SH-SY5Y (cell line): ENCODE measurements around the gene GRAMD1B.

ENCODE experiments used
- GATA2 ChIP-seq: IDR thresholded peaks from 2 replicates; pipeline ENCODE4 v1.6.1; 2011; ENCODE audit warnings: mild to moderate bottlenecking, low read depth, low read length
- GATA3 ChIP-seq: IDR thresholded peaks from 2 replicates; pipeline ENCODE4 v1.6.1; 2011; ENCODE audit warnings: low read depth, mild to moderate bottlenecking, low read length, moderate library complexity

Gene GRAMD1B

DNA sequence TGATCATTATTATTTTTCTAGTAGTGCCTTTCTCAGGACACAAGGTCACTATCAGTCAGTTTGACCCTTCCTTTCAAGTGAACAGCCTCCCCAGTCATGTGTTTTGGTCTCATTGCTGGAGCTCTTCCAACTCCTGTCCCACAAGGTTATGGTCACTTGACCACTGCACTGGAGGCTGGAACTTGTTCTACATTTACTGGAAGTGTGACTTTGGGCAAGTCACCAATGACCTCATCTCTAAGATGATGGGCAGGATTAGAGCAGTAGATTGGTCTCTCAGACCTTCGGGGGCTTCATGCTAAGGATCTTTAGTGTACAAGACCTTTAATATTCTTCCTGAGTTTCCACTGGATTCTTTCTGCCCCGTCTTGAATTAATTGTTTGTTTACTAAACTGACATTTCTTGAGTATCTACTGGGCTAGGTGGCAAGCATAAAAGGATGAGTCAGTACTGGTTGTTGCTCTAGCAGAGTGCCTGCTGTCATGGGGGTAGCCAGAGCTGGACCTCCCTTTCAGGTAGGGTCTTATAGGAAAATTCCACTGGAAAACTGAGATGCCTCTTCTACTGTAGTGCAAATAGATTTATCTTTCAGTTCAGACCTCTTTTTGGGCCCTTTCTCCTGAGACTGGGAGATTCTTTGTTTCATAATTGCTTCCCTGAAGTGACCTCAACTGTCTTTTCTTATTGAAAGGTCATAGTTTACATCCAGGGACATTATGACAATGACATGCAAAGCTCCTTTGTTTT, 106.8 kb downstream of the GRAMD1B start:
- TF ChIP-seq GATA2 (no peak), GATA3 (no peak)

- TF ChIP-seq GATA3 (no peak), GATA2 (no peak)
Observed at GRCh38 chr11:123537726-123538125, 107.7 kb downstream of the GRAMD1B start.

DNA sequence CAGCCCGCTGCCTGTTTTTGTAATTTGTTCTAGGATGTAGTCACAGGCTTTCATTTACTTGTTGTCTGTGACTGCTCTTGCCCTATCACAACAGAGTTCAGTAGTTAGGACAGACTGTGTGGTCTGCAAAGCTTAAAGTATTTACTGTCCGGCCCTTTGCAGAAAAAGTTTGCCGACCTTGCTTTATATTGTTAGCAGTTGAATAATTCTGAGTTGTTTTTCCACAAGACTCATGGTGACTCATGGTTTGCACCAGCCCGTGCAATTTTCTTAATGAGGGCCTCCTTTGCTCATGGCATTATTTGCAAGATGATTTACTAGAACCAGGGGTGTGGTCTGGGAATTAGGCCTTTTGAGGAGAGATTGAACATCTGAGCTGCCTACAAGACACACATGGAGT, 113.7 kb downstream of the GRAMD1B start:
- TF ChIP-seq GATA3: no peak
- TF ChIP-seq GATA2: no peak

DNA sequence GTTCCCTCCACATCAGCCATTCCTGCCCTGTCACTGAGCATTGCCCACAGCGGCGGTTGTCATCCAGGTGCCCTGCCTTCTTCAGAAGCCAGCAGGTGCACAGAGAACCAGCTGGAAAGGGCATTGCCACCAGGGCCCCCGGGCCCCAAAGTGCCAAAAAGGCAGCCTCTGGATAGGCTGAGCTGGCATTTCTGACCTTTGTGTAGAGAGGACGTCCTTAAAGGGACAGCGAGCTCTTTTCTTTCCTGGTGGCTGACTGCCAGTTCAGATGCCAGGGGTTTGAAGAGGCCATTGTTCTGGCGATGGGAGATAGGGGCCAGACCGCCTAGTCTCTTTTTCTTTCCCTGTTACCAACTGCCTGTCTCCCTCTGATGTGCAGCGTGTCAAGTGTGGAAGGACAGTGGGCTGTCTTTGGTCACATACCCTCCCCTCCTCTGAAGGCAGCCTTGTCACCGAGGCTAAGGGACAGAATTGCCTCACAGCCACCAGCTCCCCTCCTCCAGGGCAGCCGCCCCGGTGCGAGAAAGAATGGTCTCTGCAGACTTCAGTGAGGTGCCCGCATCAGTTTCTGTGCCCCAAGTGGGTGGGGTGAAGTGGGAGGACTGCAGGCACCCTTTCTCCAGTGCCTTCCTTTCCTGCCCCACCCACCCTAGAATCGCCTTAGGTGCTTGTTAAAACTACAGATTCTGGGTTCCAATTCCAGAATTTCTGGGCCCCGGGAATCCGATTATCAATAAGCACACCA, 114.7 kb downstream of the GRAMD1B start:
- TF ChIP-seq GATA3 (no peak), GATA2 (peak; percentile 82)

DNA sequence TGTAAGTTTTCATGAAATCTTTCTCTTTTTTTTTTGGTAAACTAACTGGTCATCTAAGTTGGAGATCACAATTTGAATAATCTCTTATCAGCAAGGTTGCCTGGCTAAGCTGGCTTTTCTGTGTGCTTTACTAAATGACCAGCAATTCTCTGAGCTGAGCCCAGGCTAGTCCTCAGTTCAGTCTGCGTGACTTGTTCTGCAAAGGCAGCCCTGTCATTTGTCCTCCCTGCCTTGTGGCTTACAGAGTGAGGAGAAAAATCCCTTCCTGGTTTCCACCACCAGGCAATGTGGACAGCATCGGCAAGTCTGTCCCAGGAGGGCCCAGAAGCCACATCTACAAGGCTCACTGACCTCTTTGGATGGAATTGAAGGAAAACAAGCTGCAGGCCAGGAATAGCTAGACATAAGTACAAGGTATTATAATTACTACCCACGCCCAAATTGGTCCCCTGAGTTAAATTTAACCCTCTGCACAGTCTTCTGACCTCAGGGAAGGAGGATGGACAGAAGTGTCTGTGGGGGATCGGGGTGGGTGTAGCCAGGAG, 115.7 kb downstream of the GRAMD1B start:
- TF ChIP-seq GATA2 (no peak), GATA3 (no peak)

- TF ChIP-seq GATA2 (no peak), GATA3 (no peak)
Observed at GRCh38 chr11:123546515-123546914, 116.4 kb downstream of the GRAMD1B start.

DNA sequence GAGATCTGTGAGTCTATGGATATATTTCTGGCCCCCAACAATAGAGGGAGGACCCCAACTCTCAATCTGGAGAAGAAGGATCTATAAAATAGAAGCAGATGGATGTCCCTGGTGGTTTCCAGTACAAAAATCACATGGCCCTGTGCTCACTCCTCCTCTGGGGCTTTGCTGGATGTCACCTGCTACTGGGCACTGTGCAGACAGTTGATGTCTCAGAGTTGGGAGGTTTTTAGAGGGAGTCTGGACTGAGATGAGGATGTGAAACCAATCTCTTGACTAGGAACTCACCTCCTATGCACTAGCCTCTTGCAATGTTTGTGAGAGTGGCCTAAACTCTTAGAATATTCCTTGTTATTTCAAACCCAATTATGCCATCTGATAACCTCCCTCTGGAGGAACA, 117.1 kb downstream of the GRAMD1B start:
- TF ChIP-seq GATA2: no peak
- TF ChIP-seq GATA3: no peak

GRCh38 chr11:123548774-123549173, 118.7 kb downstream of the GRAMD1B start:
- TF ChIP-seq GATA3 (no peak), GATA2 (no peak)

GRCh38 chr11:123549926-123550917, 120.2 kb downstream of the GRAMD1B start:
- TF ChIP-seq GATA3 (no peak), GATA2 (no peak)

DNA sequence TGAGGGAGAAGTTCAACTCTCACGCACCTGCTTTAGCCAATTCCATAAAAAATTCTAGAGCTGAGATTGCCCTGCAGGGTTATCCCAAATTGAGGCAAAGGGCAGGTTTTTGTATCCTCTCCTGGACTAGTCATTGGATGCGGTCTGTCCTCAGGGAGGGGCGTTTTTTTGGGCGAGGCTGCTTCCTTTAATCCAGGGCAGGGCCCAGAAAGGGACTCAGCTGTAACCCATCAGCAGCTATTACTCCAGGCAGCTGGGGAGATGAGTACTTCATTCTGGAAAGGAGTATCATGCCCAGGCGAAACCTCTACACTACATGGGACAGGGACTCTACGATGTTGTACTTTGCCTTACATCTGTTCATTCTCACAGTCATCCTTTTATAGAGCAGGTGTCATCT, 121.0 kb downstream of the GRAMD1B start:
- TF ChIP-seq GATA3 (no peak), GATA2 (no peak)

DNA sequence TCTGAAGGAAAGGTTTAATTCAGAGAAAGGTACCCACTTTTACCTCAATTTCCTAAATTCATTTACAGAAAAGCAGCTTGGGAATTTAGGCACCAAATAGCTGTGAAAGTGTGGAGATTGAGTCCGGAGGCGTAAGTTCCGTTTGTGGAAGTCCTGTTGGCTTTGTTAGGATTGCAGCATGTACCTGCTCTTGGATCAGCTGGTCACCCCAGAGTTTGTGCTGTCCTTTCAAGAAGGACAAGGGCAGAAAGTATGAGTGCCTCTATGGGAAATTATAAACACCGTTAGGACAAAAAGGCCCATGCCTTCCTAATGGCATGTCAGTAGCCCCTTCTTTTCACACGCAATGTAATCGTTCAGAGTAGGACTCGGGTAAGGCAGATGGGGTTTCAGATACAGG, 126.6 kb downstream of the GRAMD1B start:
- TF ChIP-seq GATA2 (no peak), GATA3 (no peak)

GRCh38 chr11:123558536-123559315, 128.7 kb downstream of the GRAMD1B start:
- TF ChIP-seq GATA3 (no peak), GATA2 (no peak)

GRCh38 chr11:123559523-123559955, 129.5 kb downstream of the GRAMD1B start:
- TF ChIP-seq GATA2: no peak
- no peak for TF ChIP-seq GATA3

- TF ChIP-seq GATA2 (no peak), GATA3 (no peak)
Observed at GRCh38 chr11:123560006-123560405, 129.9 kb downstream of the GRAMD1B start.
